Fibroblast of skin of scalp (primary cell): ENCODE results near the gene DUSP19.

Experiments
- DNase-seq: peaks from one replicate; pipeline ENCODE4 v3.0.0-alpha.2; 2013

Gene DUSP19

GRCh38 chr2:183125659-183126341, 47.3 kb downstream of the DUSP19 start:
- no peak for DNase-seq

GRCh38 chr2:183126635-183127034, 48.1 kb downstream of the DUSP19 start:
- no peak for DNase-seq

GRCh38 chr2:183134016-183134415, 55.5 kb downstream of the DUSP19 start:
- no peak for DNase-seq

- DNase-seq = peak; percentile 5
Measured at GRCh38 chr2:183148955-183149354, 70.4 kb downstream of the DUSP19 start.

GRCh38 chr2:183149489-183149888, 70.9 kb downstream of the DUSP19 start:
- DNase-seq = peak; percentile 69
